Measurements from ENCODE around the gene RRP1.
A peak's percentile ranks its signal among the peaks of the same experiment; 100 is the strongest.

RRP1 gene

DNA sequence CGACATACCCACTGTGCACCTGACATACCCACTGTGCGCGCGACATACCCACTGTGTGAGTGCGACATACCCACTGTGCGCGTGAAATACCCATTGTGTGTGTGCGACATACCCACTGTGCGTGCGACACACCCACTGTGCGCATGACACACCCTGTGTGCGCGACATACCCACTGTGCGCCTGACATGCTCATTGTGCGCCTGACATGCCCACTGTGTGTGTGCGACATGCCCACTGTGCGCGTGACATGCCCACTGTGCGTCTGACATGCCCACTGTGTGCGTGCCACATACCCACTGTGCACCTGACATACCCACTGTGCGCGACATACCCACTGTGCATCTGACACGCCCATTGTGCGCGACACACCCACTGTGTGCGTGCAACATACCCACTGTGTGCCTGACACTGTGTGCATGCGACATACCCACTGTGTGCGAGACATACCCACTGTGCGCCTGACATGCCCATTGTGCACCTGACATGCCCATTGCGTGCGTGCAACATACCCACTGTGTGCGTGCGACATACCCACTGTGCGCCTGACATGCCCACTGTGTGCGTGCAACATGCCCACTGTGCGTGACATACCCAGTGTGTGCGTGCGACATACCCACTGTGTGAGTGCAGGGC, 2.5 kb upstream of the RRP1 start:
- TF ChIP-seq EZH2 (IDR thresholded peaks at IDR 0.05) = no peak
- no peak for TF ChIP-seq POLR2AphosphoS5 (IDR thresholded peaks at IDR 0.05; ENCODE audit: borderline replicate concordance, low read depth, low read length)
- H3K36me3 ChIP-seq (ENCODE audit: insufficient read depth, low read length) = peaks cover 14% of the 10 kb centered on the region
- H3K27ac ChIP-seq = no peak overlapping the region
- no peak overlapping the region for H3K4me3 ChIP-seq
- no peak overlapping the region for H3K9ac ChIP-seq (ENCODE audit: insufficient read length)
- no peak for DNase-seq (ENCODE audit: low read depth, low spot score)
- no peaks in the 10 kb centered on the region for H3K9me3 ChIP-seq (ENCODE audit: low read depth, low read length)

- DNase-seq (ENCODE audit: low read depth, low spot score) = no peak
- Histone ChIP-seq H3K9me3 (ENCODE audit: low read depth, low read length) (no peaks in the 10 kb centered on the region), H3K27ac (no peak overlapping the region), H3K36me3 (ENCODE audit: insufficient read depth, low read length) (peaks cover 45% of the 10 kb centered on the region), H3K4me3 (peak overlapping the region; percentile 83), H3K9ac (ENCODE audit: insufficient read length) (peak overlapping the region; percentile 77)
- no peak for TF ChIP-seq EZH2 (IDR thresholded peaks at IDR 0.05)
- TF ChIP-seq POLR2AphosphoS5 (IDR thresholded peaks at IDR 0.05; ENCODE audit: borderline replicate concordance, low read depth, low read length) = no peak
- no peak for TF ChIP-seq FOXP2 (optimal IDR thresholded peaks at IDR 0.05; ENCODE audit: control extremely low read depth, extremely low read length, insufficient read depth)
These were observed 690 bp downstream of the RRP1 start for GRCh38 chr21:43790010-43790524.

GRCh38 chr21:43792406-43792805, 3.0 kb downstream of the RRP1 start:
- Histone ChIP-seq H3K4me3 (no peak overlapping the region), H3K36me3 (ENCODE audit: insufficient read depth, low read length) (peaks cover 67% of the 10 kb centered on the region), H3K27ac (no peak overlapping the region), H3K9me3 (ENCODE audit: low read depth, low read length) (no peaks in the 10 kb centered on the region), H3K9ac (ENCODE audit: insufficient read length) (no peak overlapping the region)
- TF ChIP-seq FOXP2 (optimal IDR thresholded peaks at IDR 0.05; ENCODE audit: control extremely low read depth, extremely low read length, insufficient read depth) (no peak), POLR2AphosphoS5 (IDR thresholded peaks at IDR 0.05; ENCODE audit: borderline replicate concordance, low read depth, low read length) (no peak), EZH2 (IDR thresholded peaks at IDR 0.05) (no peak)
- DNase-seq (ENCODE audit: low read depth, low spot score) = no peak

- no peak overlapping the region for H3K9ac ChIP-seq (ENCODE audit: insufficient read length)
- peaks cover 75% of the 10 kb centered on the region for H3K36me3 ChIP-seq (ENCODE audit: insufficient read depth, low read length)
- no peaks in the 10 kb centered on the region for H3K9me3 ChIP-seq (ENCODE audit: low read depth, low read length)
- H3K4me3 ChIP-seq = no peak overlapping the region
- no peak overlapping the region for H3K27ac ChIP-seq
- no peak for DNase-seq (ENCODE audit: low read depth, low spot score)
- no peak for TF ChIP-seq POLR2AphosphoS5 (IDR thresholded peaks at IDR 0.05; ENCODE audit: borderline replicate concordance, low read depth, low read length)
These were observed 3.9 kb downstream of the RRP1 start for GRCh38 chr21:43793243-43793642.

- peaks cover 86% of the 10 kb centered on the region for H3K36me3 ChIP-seq (ENCODE audit: insufficient read depth, low read length)
- no peak overlapping the region for H3K4me3 ChIP-seq
- TF ChIP-seq EZH2 (IDR thresholded peaks at IDR 0.05) (no peak), POLR2AphosphoS5 (IDR thresholded peaks at IDR 0.05; ENCODE audit: borderline replicate concordance, low read depth, low read length) (no peak), FOXP2 (optimal IDR thresholded peaks at IDR 0.05; ENCODE audit: control extremely low read depth, extremely low read length, insufficient read depth) (no peak)
- H3K9ac ChIP-seq (ENCODE audit: insufficient read length) = no peak overlapping the region
- H3K9me3 ChIP-seq (ENCODE audit: low read depth, low read length) = no peaks in the 10 kb centered on the region
- H3K27ac ChIP-seq = no peak overlapping the region
- no peak for DNase-seq (ENCODE audit: low read depth, low spot score)
These were observed 4.9 kb downstream of the RRP1 start for GRCh38 chr21:43794311-43794710.

GRCh38 chr21:43794857-43795256, 5.5 kb downstream of the RRP1 start:
- H3K4me3 ChIP-seq = no peak overlapping the region
- DNase-seq (ENCODE audit: low read depth, low spot score) = no peak
- H3K9ac ChIP-seq (ENCODE audit: insufficient read length) = no peak overlapping the region
- no peak for TF ChIP-seq POLR2AphosphoS5 (IDR thresholded peaks at IDR 0.05; ENCODE audit: borderline replicate concordance, low read depth, low read length)
- TF ChIP-seq FOXP2 (optimal IDR thresholded peaks at IDR 0.05; ENCODE audit: control extremely low read depth, extremely low read length, insufficient read depth) = no peak
- no peak for TF ChIP-seq EZH2 (IDR thresholded peaks at IDR 0.05)
- no peaks in the 10 kb centered on the region for H3K9me3 ChIP-seq (ENCODE audit: low read depth, low read length)
- peaks cover 90% of the 10 kb centered on the region for H3K36me3 ChIP-seq (ENCODE audit: insufficient read depth, low read length)
- no peak overlapping the region for H3K27ac ChIP-seq

- DNase-seq (ENCODE audit: low read depth, low spot score) = no peak
- peaks cover 97% of the 10 kb centered on the region for H3K36me3 ChIP-seq (ENCODE audit: insufficient read depth, low read length)
- H3K4me3 ChIP-seq = no peak overlapping the region
- H3K27ac ChIP-seq = no peak overlapping the region
- H3K9me3 ChIP-seq (ENCODE audit: low read depth, low read length) = no peaks in the 10 kb centered on the region
- no peak for TF ChIP-seq FOXP2 (optimal IDR thresholded peaks at IDR 0.05; ENCODE audit: control extremely low read depth, extremely low read length, insufficient read depth)
- TF ChIP-seq EZH2 (IDR thresholded peaks at IDR 0.05) = no peak
- no peak for TF ChIP-seq POLR2AphosphoS5 (IDR thresholded peaks at IDR 0.05; ENCODE audit: borderline replicate concordance, low read depth, low read length)
- H3K9ac ChIP-seq (ENCODE audit: insufficient read length) = no peak overlapping the region
These were observed 8.0 kb downstream of the RRP1 start for GRCh38 chr21:43797415-43797814.

DNA sequence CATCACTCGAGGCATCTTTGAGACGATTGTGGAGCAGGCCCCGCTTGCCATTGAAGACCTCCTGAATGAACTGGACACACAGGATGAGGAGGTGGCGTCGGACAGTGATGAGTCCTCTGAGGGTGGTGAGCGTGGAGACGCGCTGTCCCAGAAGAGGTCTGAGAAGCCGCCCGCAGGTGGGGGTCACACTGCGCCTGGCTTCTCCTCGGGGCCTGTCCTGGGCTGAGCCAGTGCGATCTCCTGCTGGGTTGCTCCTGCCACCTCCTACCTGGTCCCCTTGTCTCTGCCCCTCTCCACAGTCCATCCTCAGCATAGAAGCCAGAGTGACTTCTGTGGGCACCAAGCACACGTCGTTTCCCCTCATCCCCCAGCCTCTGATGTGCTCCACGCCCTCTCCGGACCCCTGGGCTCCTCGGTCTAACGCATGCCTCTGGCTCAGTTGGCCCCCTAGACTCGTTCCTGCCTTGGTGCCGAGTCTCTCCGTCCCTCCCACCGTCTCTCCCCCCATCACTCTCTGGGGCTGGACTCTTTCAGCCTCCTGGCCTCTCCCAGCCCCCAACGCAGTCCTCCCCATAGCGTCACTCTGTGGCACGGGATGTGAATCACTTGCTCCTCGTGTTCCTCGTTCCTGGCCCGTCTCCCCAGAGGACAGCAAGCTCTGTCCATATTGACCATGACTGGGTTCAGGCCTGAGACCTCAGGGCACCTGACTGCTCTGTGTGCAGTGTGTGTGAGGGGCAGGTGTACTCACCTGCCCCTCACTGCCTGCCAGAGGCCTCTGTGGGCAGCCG, 8.7 kb downstream of the RRP1 start:
- H3K9ac ChIP-seq (ENCODE audit: insufficient read length) = no peak overlapping the region
- TF ChIP-seq FOXP2 (optimal IDR thresholded peaks at IDR 0.05; ENCODE audit: control extremely low read depth, extremely low read length, insufficient read depth) (no peak), POLR2AphosphoS5 (IDR thresholded peaks at IDR 0.05; ENCODE audit: borderline replicate concordance, low read depth, low read length) (no peak), EZH2 (IDR thresholded peaks at IDR 0.05) (no peak)
- H3K36me3 ChIP-seq (ENCODE audit: insufficient read depth, low read length) = peaks cover 97% of the 10 kb centered on the region
- no peaks in the 10 kb centered on the region for H3K9me3 ChIP-seq (ENCODE audit: low read depth, low read length)
- no peak overlapping the region for H3K4me3 ChIP-seq
- no peak for DNase-seq (ENCODE audit: low read depth, low spot score)
- H3K27ac ChIP-seq = no peak overlapping the region

Measured in SK-N-MC (cell line).